C4-2B (cell line): Measurements from ENCODE around the gene WNK1.

Source experiments
- H3K27ac ChIP-seq: fragments of 450-650 bp; 2 replicates; pipeline ENCODE4 v1.5.1; 2017
- CTCF ChIP-seq: fragments of 450-650 bp; conservative IDR thresholded peaks from 2 replicates; pipeline ENCODE4 v1.5.1; 2017; ENCODE audit warnings: mild to moderate bottlenecking
- ZFX ChIP-seq: fragments of 450-650 bp; IDR thresholded peaks from 2 replicates; pipeline ENCODE4 v1.6.1; 2017

WNK1 gene

GRCh38 chr12:885701-886100, 133.3 kb downstream of the WNK1 start:
- TF ChIP-seq CTCF (no peak), ZFX (no peak)
- no peak overlapping the region for H3K27ac ChIP-seq

- H3K27ac ChIP-seq, result no peak overlapping the region
- no peak for TF ChIP-seq CTCF
- no peak for TF ChIP-seq ZFX
These were observed 133.8 kb downstream of the WNK1 start for GRCh38 chr12:886206-886605.

GRCh38 chr12:894226-894625, 141.8 kb downstream of the WNK1 start:
- H3K27ac ChIP-seq, result no peak overlapping the region
- no peak for TF ChIP-seq ZFX
- TF ChIP-seq CTCF, result no peak

GRCh38 chr12:896031-896430, 143.7 kb downstream of the WNK1 start:
- H3K27ac ChIP-seq, result no peak overlapping the region
- TF ChIP-seq ZFX, result no peak
- TF ChIP-seq CTCF, result no peak

- no peak overlapping the region for H3K27ac ChIP-seq
- TF ChIP-seq ZFX, result no peak
- no peak for TF ChIP-seq CTCF
These were observed 145.0 kb downstream of the WNK1 start for GRCh38 chr12:897386-897785.

- H3K27ac ChIP-seq, result no peak overlapping the region
- no peak for TF ChIP-seq CTCF
- TF ChIP-seq ZFX, result no peak
These were observed 150.2 kb downstream of the WNK1 start for GRCh38 chr12:902581-902980.

GRCh38 chr12:903055-903454, 150.7 kb downstream of the WNK1 start:
- TF ChIP-seq ZFX (no peak), CTCF (no peak)
- no peak overlapping the region for H3K27ac ChIP-seq
